ENCODE data around the gene BTBD7. TPM values are rescaled to one million over a fixed set of nuclear protein-coding genes. Genes with fewer than 3 reads are reported as not detected.

BTBD7 gene
- total RNA-seq, 1 donor from 2014 or later: 54.6 TPM

DNA sequence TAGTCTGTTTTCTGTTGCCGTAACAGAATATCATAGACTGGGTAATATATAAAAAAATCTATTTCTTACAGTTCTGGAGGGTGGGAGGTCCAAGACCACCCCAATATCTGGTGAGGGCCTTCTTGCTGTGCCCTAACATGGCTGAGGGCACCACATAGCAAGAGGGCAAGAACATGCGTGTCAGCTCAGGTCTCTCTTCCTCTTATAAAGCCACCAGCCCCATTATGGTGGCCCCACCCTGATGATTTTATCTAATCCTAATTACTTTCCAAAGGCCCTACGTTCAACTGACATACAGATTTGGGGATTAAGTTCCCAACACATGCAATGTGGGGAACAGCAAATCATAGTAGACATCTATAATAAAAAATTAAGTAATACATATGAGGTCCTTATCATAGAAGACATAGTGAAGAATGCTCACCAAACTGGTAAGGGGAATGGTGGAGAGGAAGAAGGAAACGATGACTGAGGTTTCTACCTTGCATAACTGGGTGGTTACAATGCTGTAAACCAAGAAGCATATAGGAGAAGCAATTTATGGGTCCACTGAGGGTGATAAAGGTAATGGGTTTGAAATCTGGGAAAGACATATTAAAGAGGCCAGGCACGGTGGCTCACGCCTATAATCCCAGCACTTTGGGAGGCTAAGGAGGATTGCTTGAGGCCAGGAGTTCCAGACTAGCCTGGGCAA is 27.0 kb downstream of the BTBD7 start:
- FAIRE-seq (no peak), DNase-seq (ENCODE audit: low spot score in 2 of 2) (no peak)

DNA sequence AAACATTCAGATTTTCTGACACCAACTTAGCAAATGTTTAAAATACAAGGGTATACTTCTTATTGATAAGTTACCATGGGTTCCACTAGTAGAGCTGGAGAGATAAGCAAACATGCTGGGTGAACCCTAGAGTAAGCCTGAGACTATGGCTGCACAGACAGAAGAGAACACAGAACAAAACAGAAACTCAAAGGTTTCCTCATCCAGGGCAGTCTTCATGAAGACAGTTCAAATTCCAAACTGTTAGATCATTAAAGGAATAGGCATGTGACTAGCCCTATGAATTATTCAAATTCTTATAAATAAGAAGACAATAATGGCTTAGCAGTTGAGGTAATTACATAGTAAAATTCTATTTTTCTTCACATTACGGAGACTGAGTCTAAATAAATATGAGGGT is 28.1 kb downstream of the BTBD7 start:
- no peak for FAIRE-seq
- DNase-seq (ENCODE audit: low spot score in 2 of 2): no peak

- FAIRE-seq: no peak
These were observed 29.2 kb downstream of the BTBD7 start for GRCh38 chr14:93303659-93304058.

GRCh38 chr14:93302688-93303581 is 29.9 kb downstream of the BTBD7 start:
- FAIRE-seq: no peak

More at GRCh38 chr14:93303659-93304058, 29.2 kb downstream of the BTBD7 start:
- DNase-seq (ENCODE audit: low spot score in 2 of 2): no peak

DNA sequence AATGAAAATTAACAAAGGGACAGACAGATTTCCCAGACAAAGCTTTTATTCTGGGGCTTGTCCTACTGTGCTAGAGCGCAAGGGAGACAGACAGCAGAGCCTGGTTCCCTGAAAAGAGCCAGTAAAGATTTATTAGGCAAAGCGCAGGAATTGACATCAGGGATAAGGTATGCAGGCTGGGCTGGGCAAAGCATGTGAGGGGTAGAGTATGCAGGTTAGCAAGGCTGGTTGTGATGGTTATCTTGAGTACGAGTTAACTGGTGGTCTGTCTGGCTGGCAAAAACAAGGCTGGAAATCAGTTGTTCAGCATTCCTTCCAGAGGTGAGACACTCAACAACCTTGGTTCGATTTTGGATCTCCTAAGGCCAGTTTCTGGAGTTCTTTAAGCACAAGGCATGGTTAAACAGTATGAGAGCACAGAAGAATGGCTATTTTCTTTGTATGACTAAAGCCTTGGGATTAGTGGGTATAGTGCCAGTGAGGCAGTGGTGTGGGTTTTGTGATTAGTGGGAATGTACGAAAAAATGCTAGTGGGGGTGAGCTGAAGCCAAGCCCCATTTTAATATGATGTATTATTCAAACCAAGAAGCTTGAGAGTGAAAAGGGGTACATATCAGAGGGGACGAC is 30.9 kb downstream of the BTBD7 start:
- DNase-seq (ENCODE audit: low spot score in 2 of 2) (no peak), FAIRE-seq (no peak)

More at GRCh38 chr14:93302688-93303581, 29.9 kb downstream of the BTBD7 start:
- no peak for DNase-seq (ENCODE audit: low spot score in 2 of 2)

- FAIRE-seq (no peak), DNase-seq (ENCODE audit: low spot score in 2 of 2) (no peak)
These were observed 33.0 kb downstream of the BTBD7 start for GRCh38 chr14:93299866-93300265.

- no peak for FAIRE-seq
- no peak for DNase-seq (ENCODE audit: low spot score in 2 of 2)
These were observed 33.4 kb downstream of the BTBD7 start for GRCh38 chr14:93299416-93299815.

GRCh38 chr14:93295541-93296220 is 37.2 kb downstream of the BTBD7 start:
- no peak for FAIRE-seq
- no peak for DNase-seq (ENCODE audit: low spot score in 2 of 2)

DNA sequence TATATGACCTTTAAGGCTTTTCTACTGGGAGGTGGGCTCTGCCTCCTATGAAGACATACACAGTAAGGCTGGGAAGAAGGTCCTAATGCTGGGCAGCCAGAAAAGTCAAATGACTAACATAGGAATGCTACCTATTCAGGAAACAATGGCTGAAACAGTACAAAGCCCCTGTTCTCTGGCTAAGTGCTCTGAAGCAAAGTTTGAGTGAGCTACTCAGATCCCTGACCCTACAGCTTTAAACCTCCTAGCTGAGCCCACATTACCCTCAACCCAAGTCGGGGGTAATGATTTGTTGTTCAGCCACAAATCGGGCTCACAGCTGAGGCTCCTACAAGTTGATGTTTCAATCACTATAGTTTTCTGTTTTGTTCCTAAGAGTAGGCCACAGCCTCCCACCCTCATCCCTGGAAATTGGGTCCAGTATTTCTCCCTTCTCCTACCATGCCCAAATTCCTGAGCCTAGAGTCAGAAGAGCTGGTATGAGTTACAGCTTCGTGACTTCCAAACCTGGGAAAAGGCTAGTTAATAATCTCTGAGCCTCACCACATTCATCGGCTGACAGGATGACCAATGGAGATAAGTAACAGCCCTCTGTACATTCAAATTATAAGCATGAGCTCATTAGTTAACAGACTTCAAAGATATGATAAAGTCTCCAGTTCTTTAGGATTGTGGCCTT is 46.5 kb downstream of the BTBD7 start:
- FAIRE-seq (no peak), DNase-seq (ENCODE audit: low spot score in 2 of 2) (no peak)

- FAIRE-seq (no peak), DNase-seq (ENCODE audit: low spot score in 2 of 2) (no peak)
These were observed 47.8 kb downstream of the BTBD7 start for GRCh38 chr14:93285044-93285443.

- FAIRE-seq (no peak), DNase-seq (ENCODE audit: low spot score in 2 of 2) (no peak)
These were observed 50.9 kb downstream of the BTBD7 start for GRCh38 chr14:93281937-93282336.

- FAIRE-seq: no peak
- DNase-seq (ENCODE audit: low spot score in 2 of 2): no peak
These were observed 52.1 kb downstream of the BTBD7 start for GRCh38 chr14:93280743-93281142.

GRCh38 chr14:93276031-93276716 is 56.7 kb downstream of the BTBD7 start:
- FAIRE-seq: no peak
- DNase-seq (ENCODE audit: low spot score in 2 of 2): no peak

DNA sequence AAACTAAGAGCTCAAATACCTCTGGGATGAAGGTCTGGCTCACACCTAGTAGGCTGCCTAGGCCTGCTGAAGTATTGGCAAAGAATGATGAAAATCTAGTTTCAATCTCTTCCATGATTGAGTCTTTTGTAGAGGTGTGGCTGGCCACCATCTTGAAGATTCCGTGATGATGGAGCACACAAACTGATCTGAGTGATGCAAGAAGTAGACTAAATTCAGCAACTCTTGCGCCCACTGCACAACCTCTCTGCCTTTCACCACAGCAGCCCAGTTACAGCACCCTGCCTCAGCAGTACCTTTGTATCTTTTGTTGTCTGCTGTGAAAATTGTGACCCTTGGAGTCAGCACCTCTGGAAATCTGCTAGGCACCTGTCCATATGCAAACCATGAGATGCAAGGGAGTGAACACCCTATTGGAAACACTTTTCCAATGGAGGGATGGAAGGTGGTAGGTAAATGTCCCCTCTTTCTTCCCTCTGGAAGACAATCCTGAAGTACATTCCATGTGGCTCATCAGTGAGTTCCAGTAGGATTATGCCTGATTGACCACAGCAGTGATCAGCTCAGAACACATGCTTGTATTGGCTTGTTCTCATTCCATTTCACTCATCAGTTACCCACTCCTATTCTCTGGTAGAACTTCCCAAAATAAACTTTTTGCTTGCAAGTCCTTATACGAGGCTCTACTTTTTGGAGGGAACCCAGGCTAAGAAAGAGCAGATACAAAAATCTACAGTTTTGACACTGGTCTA is 58.6 kb downstream of the BTBD7 start:
- FAIRE-seq (no peak), DNase-seq (ENCODE audit: low spot score in 2 of 2) (no peak)

- FAIRE-seq (no peak), DNase-seq (ENCODE audit: low spot score in 2 of 2) (no peak)
These were observed 61.7 kb downstream of the BTBD7 start for GRCh38 chr14:93271111-93271510.

DNA sequence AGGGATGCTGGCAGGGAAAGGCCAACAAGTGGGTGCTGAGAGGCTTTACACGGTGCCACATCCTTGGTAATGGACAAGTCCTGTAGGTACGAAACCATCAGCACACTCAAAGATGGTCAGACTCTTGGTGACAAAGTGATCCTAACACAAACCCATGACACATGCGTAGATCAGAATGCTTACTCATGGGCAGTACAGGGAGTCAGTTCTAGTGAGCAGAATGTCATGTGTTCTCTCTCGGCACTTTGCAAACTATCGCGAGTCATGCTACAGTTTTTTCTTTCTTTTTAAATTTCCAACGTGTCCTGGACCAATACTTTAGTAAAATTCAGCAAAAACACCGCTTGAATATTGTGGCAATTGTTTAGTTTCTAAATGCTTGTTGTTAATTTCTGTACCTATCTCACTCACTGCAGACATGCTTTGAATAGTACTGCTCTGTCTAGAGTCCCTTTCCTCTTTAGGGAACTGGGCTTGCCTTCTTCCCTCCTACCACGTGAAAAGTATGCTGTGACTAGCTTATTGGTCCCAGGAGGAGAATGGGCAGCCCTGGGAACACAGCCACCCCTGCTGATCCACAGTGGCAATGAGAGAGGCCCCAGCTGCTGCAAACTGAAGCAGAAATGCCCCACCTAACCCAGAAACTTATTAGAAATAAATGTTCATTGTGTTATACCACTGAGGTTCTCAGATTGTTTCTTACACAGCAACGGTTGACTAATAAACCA is 63.3 kb downstream of the BTBD7 start:
- DNase-seq (ENCODE audit: low spot score in 2 of 2): peak; percentile 19 to 28
- FAIRE-seq: no peak

DNA sequence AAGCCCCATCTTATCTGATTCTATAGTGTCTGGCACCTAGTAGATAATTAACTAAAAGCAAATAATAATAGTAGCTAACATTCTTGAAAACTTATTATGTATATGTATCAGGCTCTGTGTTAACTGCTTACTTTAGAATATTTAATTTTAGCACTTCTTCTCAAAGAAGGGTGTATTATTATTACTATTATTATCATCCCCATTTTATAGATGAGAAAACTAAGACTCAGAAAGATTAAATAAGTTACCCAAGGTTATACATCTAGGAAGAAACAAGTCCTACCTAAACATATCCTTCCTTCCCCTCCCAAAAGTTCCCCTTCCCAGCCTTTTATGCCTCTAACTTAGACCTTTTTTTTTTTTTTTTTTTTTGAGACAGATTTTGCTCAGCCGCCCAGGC is 64.4 kb downstream of the BTBD7 start:
- no peak for DNase-seq (ENCODE audit: low spot score in 2 of 2)
- no peak for FAIRE-seq

DNA sequence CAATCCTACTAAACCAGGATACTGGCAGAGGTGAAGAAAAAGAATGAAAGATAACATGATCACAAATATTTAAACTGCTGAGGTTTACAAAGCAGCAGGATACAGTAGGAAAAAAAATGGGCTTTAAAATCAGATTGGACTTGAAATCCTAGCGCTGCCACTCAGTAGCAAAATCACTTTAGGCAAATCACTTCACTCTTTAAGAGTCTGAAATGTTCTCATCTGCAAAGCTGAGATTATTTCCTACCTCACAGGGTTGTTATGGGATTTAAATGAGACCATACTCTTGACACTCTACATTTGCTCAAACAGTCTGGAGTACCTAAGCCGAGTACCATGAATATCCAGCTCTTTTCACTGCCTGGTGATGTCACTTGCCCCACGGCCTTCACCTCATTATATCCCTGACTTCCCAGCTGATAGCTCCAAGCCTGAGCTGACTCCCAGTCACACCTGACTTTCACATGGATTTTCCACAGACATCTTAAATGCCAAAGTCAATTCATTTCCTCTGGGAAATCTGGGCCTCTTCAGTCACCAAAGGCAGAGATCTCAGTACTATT is 65.6 kb downstream of the BTBD7 start:
- no peak for FAIRE-seq
- DNase-seq (ENCODE audit: low spot score in 2 of 2): no peak

All from frontal cortex (tissue), 4 donors.